NCI-H1417 (cell line): ENCODE results near the gene LNPEP.

Experiments used
- DNase-seq, 3 experiments: peaks; one replicate each; lab custom pipeline; 2025; lab: John Stamatoyannopoulos, UW

The LNPEP gene

GRCh38 chr5:96961053-96961452, 25.2 kb downstream of the LNPEP start:
- DNase-seq, result no peak

GRCh38 chr5:96962540-96962991, 26.7 kb downstream of the LNPEP start:
- no peak for DNase-seq

- DNase-seq, result peak in 1 of 3 experiments; percentile 7
Measured at GRCh38 chr5:96963267-96963666, 27.4 kb downstream of the LNPEP start.

GRCh38 chr5:96966801-96967200, 30.9 kb downstream of the LNPEP start:
- DNase-seq, result no peak

GRCh38 chr5:96967400-96967799, 31.5 kb downstream of the LNPEP start:
- DNase-seq, result no peak

- DNase-seq, result peak in 2 of 3 experiments; percentile 2 to 44
Measured at GRCh38 chr5:96968074-96968473, 32.2 kb downstream of the LNPEP start.

GRCh38 chr5:96968614-96969013, 32.7 kb downstream of the LNPEP start:
- peak in 2 of 3 experiments; percentile 6 to 31 for DNase-seq

- peak in 1 of 3 experiments; percentile 2 for DNase-seq
Measured at GRCh38 chr5:96969366-96969765, 33.5 kb downstream of the LNPEP start.

- DNase-seq, result no peak
Measured at GRCh38 chr5:96972599-96973334, 36.9 kb downstream of the LNPEP start.

- DNase-seq, result no peak
Measured at GRCh38 chr5:96973532-96974401, 37.9 kb downstream of the LNPEP start.

- DNase-seq, result no peak
Measured at GRCh38 chr5:96975656-96976055, 39.8 kb downstream of the LNPEP start.

- DNase-seq, result no peak
Measured at GRCh38 chr5:96977228-96977627, 41.3 kb downstream of the LNPEP start.

- no peak for DNase-seq
Measured at GRCh38 chr5:96978812-96979449, 43.1 kb downstream of the LNPEP start.

GRCh38 chr5:96984506-96985192, 48.8 kb downstream of the LNPEP start:
- DNase-seq, result no peak

GRCh38 chr5:96986450-96986849, 50.6 kb downstream of the LNPEP start:
- DNase-seq, result no peak

- no peak for DNase-seq
Measured at GRCh38 chr5:96990102-96990501, 54.2 kb downstream of the LNPEP start.

GRCh38 chr5:96991708-96992107, 55.8 kb downstream of the LNPEP start:
- no peak for DNase-seq

- no peak for DNase-seq
Measured at GRCh38 chr5:96993760-96994159, 57.9 kb downstream of the LNPEP start.

GRCh38 chr5:96994493-96994892, 58.6 kb downstream of the LNPEP start:
- no peak for DNase-seq

GRCh38 chr5:96995419-96995818, 59.5 kb downstream of the LNPEP start:
- no peak for DNase-seq

- DNase-seq, result peak; percentile 4 to 60 (median 31)
Measured at GRCh38 chr5:96997265-96997859, 61.5 kb downstream of the LNPEP start.

- no peak for DNase-seq
Measured at GRCh38 chr5:96999856-97000255, 64.0 kb downstream of the LNPEP start.
